Tibial nerve (tissue), 4 donors: Measurements from ENCODE around the gene PTPRD.

Source experiments
- EP300 ChIP-seq, 2 donors: sonication (generic); formaldehyde crosslinking; IDR thresholded peaks; one replicate each; pipeline ENCODE4 v1.6.1; 2017; ENCODE audit warnings: antibody characterized with exemption in 2 of 2, mild to moderate bottlenecking in 1 of 2
- POLR2A ChIP-seq, 2 donors: fragments of 450-650 bp; IDR thresholded peaks; one replicate each; pipeline ENCODE4 v1.6.1; 2017; ENCODE audit warnings: antibody characterized with exemption in 2 of 2, mild to moderate bottlenecking in 2 of 2, moderate library complexity in 2 of 2
- TF ChIP-seq, protein P1 (sequence below), 5 experiments: fragments of 200-600 bp in 3 of 5; fragments of 450-650 bp in 2 of 5; sonication (generic) in 3 of 5; IDR thresholded peaks; one replicate each; pipeline ENCODE4 v1.5.1; 2016 to 2019; ENCODE audit warnings: antibody characterized with exemption in 5 of 5, mild to moderate bottlenecking in 3 of 5, moderate library complexity in 2 of 5

GRCh38 chr9:8437876-8438275 lies 2174.9 kb downstream of the PTPRD start:
- TF ChIP-seq, protein P1, sequence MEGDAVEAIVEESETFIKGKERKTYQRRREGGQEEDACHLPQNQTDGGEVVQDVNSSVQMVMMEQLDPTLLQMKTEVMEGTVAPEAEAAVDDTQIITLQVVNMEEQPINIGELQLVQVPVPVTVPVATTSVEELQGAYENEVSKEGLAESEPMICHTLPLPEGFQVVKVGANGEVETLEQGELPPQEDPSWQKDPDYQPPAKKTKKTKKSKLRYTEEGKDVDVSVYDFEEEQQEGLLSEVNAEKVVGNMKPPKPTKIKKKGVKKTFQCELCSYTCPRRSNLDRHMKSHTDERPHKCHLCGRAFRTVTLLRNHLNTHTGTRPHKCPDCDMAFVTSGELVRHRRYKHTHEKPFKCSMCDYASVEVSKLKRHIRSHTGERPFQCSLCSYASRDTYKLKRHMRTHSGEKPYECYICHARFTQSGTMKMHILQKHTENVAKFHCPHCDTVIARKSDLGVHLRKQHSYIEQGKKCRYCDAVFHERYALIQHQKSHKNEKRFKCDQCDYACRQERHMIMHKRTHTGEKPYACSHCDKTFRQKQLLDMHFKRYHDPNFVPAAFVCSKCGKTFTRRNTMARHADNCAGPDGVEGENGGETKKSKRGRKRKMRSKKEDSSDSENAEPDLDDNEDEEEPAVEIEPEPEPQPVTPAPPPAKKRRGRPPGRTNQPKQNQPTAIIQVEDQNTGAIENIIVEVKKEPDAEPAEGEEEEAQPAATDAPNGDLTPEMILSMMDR (IDR thresholded peaks at IDR 0.05): no peak
- no peak for TF ChIP-seq POLR2A (IDR thresholded peaks at IDR 0.05)
- no peak for TF ChIP-seq EP300 (IDR thresholded peaks at IDR 0.05)
